GM12878 (cell line): ENCODE data around the gene ZNF281. TPM values are rescaled to one million over a fixed set of nuclear protein-coding genes. Genes with fewer than 3 reads are reported as not detected.

Experiments used
- ATAC-seq: fragments of 200-7000 bp; cut with Tn5 transposase; 3 replicates; pipeline ENCODE4 v1.9.1; 2020; ENCODE audit warnings: mild to moderate bottlenecking, moderate library complexity
- BruUV-seq: library from RNA; stranded (reverse); fragments of 400-500 nt; replicated peaks from 2 replicates; lab custom pipeline; 2021; lab: Mats Ljungman, UMichigan
- CTCF ChIA-PET: fragments of 300-600 bp; sonication (Branson Sonifier 250); formaldehyde crosslinking; extraction: SDS; loops from one replicate; lab custom pipeline; 2021; ENCODE audit warnings: inconsistent platforms; lab: Yijun Ruan, JAX
- POLR2A ChIA-PET: fragments of 350-600 bp; formaldehyde crosslinking; extraction: SDS; loops from one replicate; lab custom pipeline; 2021; ENCODE audit warnings: inconsistent platforms; lab: Charles Lee
- RAD21 ChIA-PET: fragments of 300-600 bp; sonication (Branson Sonifier 250); formaldehyde crosslinking; loops from one replicate; lab custom pipeline; 2023; ENCODE audit warnings: antibody characterized with exemption; ENCODE audit not compliant: unreplicated experiment; lab: Charles Lee
- SMC1A ChIA-PET: fragments of 300-600 bp; sonication (Branson Sonifier 250); formaldehyde crosslinking; loops from one replicate; lab custom pipeline; 2023; ENCODE audit not compliant: unreplicated experiment, uncharacterized antibody; lab: Charles Lee
- DNase-seq: peaks from one replicate; pipeline ENCODE4 v3.0.0-alpha.2; 2011; ENCODE audit warnings: low read depth, low spot score
- FAIRE-seq: peaks from 3 replicates; lab custom pipeline; 2011; peaks lifted over from hg19 to GRCh38; lab: Jason Lieb, UNC
- H2AFZ ChIP-seq: 2 replicates; pipeline ENCODE4 v1.6.0; 2011; ENCODE audit warnings: low read depth, low read length, control low read depth; ENCODE audit not compliant: control insufficient read depth
- H3K27ac ChIP-seq: 2 replicates; pipeline ENCODE4 v1.5.1; 2011; ENCODE audit warnings: control low read depth; ENCODE audit not compliant: control insufficient read depth, insufficient read depth
- H3K27me3 ChIP-seq, 2 experiments: replicated peaks in 1 of 2; 2 replicates each; pipeline versions ENCODE4 v1.6.0 to v1.6.1; 2011; ENCODE audit warnings: low read length in 1 of 2; ENCODE audit not compliant: control insufficient read depth in 2 of 2, insufficient read depth in 2 of 2
- H3K36me3 ChIP-seq, 2 experiments: 2 replicates each; pipeline ENCODE4 v1.5.1; 2011; ENCODE audit warnings: low read length in 1 of 2; ENCODE audit not compliant: control insufficient read depth in 2 of 2, insufficient read depth in 2 of 2
- H3K4me1 ChIP-seq: 2 replicates; pipeline ENCODE4 v1.6.1; 2011; ENCODE audit warnings: mild to moderate bottlenecking, low read length, moderate library complexity, mixed read lengths; ENCODE audit not compliant: control insufficient read depth, insufficient read depth
- H3K4me2 ChIP-seq: 2 replicates; pipeline ENCODE4 v1.6.0; 2011; ENCODE audit warnings: control low read depth; ENCODE audit not compliant: control insufficient read depth, insufficient read depth
- H3K4me3 ChIP-seq: fragments of 200-600 bp; sonication (generic); 2 replicates; pipeline ENCODE4 v1.5.1; 2016
- H3K79me2 ChIP-seq: 2 replicates; pipeline ENCODE4 v1.6.0; 2011; ENCODE audit warnings: low read length; ENCODE audit not compliant: control insufficient read depth, insufficient read depth
- H3K9ac ChIP-seq: 2 replicates; pipeline ENCODE4 v1.8.0; 2011; ENCODE audit warnings: low read length, control low read depth, mixed read lengths; ENCODE audit not compliant: control insufficient read depth, insufficient read depth
- H3K9me3 ChIP-seq: replicated peaks from 3 replicates; pipeline ENCODE4 v1.5.1; 2011; ENCODE audit warnings: mild to moderate bottlenecking, low read length; ENCODE audit not compliant: control insufficient read depth, insufficient read depth
- H4K20me1 ChIP-seq: 2 replicates; pipeline ENCODE4 v1.6.0; 2011; ENCODE audit not compliant: control insufficient read depth, insufficient read depth
- CBX3 ChIP-seq: fragments of 200-600 bp; sonication (generic); IDR thresholded peaks from 2 replicates; pipeline ENCODE4 v1.6.1; 2016; ENCODE audit warnings: low read depth, borderline replicate concordance
- CEBPZ ChIP-seq: fragments of 150-350 bp; IDR thresholded peaks from 2 replicates; pipeline ENCODE4 v1.6.1; 2016; ENCODE audit warnings: low read depth, low read length
- CHD1 ChIP-seq: IDR thresholded peaks from 2 replicates; pipeline ENCODE4 v1.6.1; 2012; ENCODE audit warnings: low read depth, low read length, improper control_type of control experiment
- CREM ChIP-seq: IDR thresholded peaks from 2 replicates; pipeline ENCODE4 v1.6.1; 2014; ENCODE audit warnings: antibody characterized with exemption, low read depth
- CTCF ChIP-seq, 3 experiments: IDR thresholded peaks in 2 of 3; conservative IDR thresholded peaks in 1 of 3; 2 replicates each; pipeline ENCODE4 v1.5.1; 2011; ENCODE audit warnings: low read depth in 3 of 3, low read length in 3 of 3, mild to moderate bottlenecking in 3 of 3, control low read depth in 2 of 3, moderate library complexity in 2 of 3, inconsistent platforms in 1 of 3, mixed read lengths in 1 of 3; ENCODE audit not compliant: control insufficient read depth in 2 of 3, insufficient read depth in 1 of 3; ENCODE audit errors: extremely low read depth in 1 of 3
- EED ChIP-seq: sonication (generic); IDR thresholded peaks from 2 replicates; pipeline ENCODE4 v1.6.1; 2016; ENCODE audit warnings: antibody characterized with exemption, low read depth
- FOS ChIP-seq: IDR thresholded peaks from 3 replicates; pipeline ENCODE4 v1.6.1; 2011; ENCODE audit warnings: borderline replicate concordance; ENCODE audit not compliant: insufficient read length; ENCODE audit errors: extremely low read depth
- HCFC1 ChIP-seq: fragments of 150-350 bp; IDR thresholded peaks from 2 replicates; pipeline ENCODE4 v1.6.1; 2014; ENCODE audit warnings: low read length
- PML ChIP-seq: IDR thresholded peaks from 2 replicates; pipeline ENCODE4 v1.6.1; 2012; ENCODE audit warnings: low read length, inconsistent platforms
- RELA ChIP-seq: fragments of 450-650 bp; IDR thresholded peaks from 2 replicates; pipeline ENCODE4 v1.8.0; 2014; ENCODE audit warnings: borderline replicate concordance; ENCODE audit not compliant: partially characterized antibody
- RUNX3 ChIP-seq: IDR thresholded peaks from 2 replicates; pipeline ENCODE4 v1.6.1; 2012; ENCODE audit warnings: low read length, inconsistent platforms
- SIN3A ChIP-seq: IDR thresholded peaks from 2 replicates; pipeline ENCODE4 v1.6.1; 2012; ENCODE audit warnings: low read depth, low read length, improper control_type of control experiment
- SIX5 ChIP-seq: IDR thresholded peaks from 2 replicates; pipeline ENCODE4 v1.6.1; 2011; ENCODE audit warnings: mild to moderate bottlenecking, low read depth, low read length, moderate library complexity; ENCODE audit not compliant: severe bottlenecking
- SMAD5 ChIP-seq: IDR thresholded peaks from 2 replicates; pipeline ENCODE4 v1.6.1; 2016; ENCODE audit warnings: antibody characterized with exemption, low read depth
- SPI1 ChIP-seq: IDR thresholded peaks from 2 replicates; pipeline ENCODE4 v1.6.1; 2011; ENCODE audit warnings: low read depth, mild to moderate bottlenecking, low read length, moderate library complexity, borderline replicate concordance; ENCODE audit not compliant: insufficient read depth
- ZSCAN29 ChIP-seq: fragments of 450-650 bp; IDR thresholded peaks from 2 replicates; pipeline ENCODE4 v1.6.1; 2017; ENCODE audit warnings: mild to moderate bottlenecking, moderate library complexity
- WGBS: methylation state at CpG from one replicate; pipeline ENCODE4 v1.1.6; 2016; ENCODE audit warnings: low lambda C conversion rate; ENCODE audit not compliant: insufficient replicate concordance, insufficient coverage; ENCODE audit errors: missing lambda C conversion rate; 5-methylcytosine and 5-hydroxymethylcytosine counted together
- in situ Hi-C: fragments of 300-500 bp; cut with MboI; formaldehyde crosslinking; loops from 9 replicates; pipeline ENCODE4 v1.14.3; 2018; ENCODE audit warnings: mixed read lengths
- intact Hi-C: fragments of 100-400 bp; cut with micrococcal nuclease; formaldehyde crosslinking; loops from one replicate; pipeline ENCODE4 v1.14.2; 2022; ENCODE audit not compliant: unreplicated experiment
- polyA plus RNA-seq, 11 experiments: library from polyadenylated mRNA; depleted of rRNA in 4 of 11; unstranded in 6 of 11; stranded (reverse) in 5 of 11; fragments of >200 nt; fragmentation: Nextera tagmentation in 4 of 11; fragmentation: Illumina TruSeq in 1 of 11; extraction: Ambion mirVana in 4 of 11; extraction: Trizol in 1 of 11; gene quantifications; 1 replicate in 1 of 11; 2 replicates in 10 of 11; pipeline versions ENCODE4 v1.2.1 to v1.2.3, GENCODE V29; 2011 to 2016; ENCODE audit warnings: inconsistent platforms in 2 of 11, missing spikeins in 2 of 11, low read depth in 1 of 11
- total RNA-seq, 4 experiments: library from RNA; depleted of rRNA in 3 of 4; stranded (reverse); fragments of >200 nt in 3 of 4; fragmentation: Illumina TruSeq in 1 of 4; extraction: Trizol in 1 of 4; gene quantifications; 2 replicates each; pipeline versions ENCODE4 v1.2.1 to v1.2.3, GENCODE V29; 2013 to 2021

The ZNF281 gene
- total and polyA plus RNA-seq, 10 of the 15 experiments (the other 5 are each of a cell fraction or from before 2014, with no cell fraction given): 8.3 to 21.8 (median 15.4) TPM

GRCh38 chr1:200414657-200415056 is 4.8 kb upstream of the ZNF281 start:
- POLR2A ChIA-PET: interaction anchor here (0.6 to 1.1 kb wide), 4 partner anchors 37 to 271 kb away, joined by 3 to 9 read pairs (median 3); no protein-coding TSS in a partner anchor
- SMC1A ChIA-PET: interaction anchor here (0.7 to 7.2 kb wide), 11 partner anchors 11 to 135 kb away, joined by 3 to 59 read pairs (median 4); no protein-coding TSS in a partner anchor
- H3K4me1 ChIP-seq: peaks cover 19% of the 10 kb centered on the region
- TF ChIP-seq SPI1: no peak
- no peak for TF ChIP-seq CHD1
- no peak for TF ChIP-seq CEBPZ
- no peak for TF ChIP-seq FOS
- TF ChIP-seq SIX5: no peak
- no peak for TF ChIP-seq SMAD5
- TF ChIP-seq EED: no peak
- no peak for TF ChIP-seq SIN3A
- no peak for TF ChIP-seq CBX3
- TF ChIP-seq ZSCAN29: no peak
- no peak for TF ChIP-seq RUNX3
- no peak for TF ChIP-seq CTCF (IDR thresholded peaks at IDR 0.05 in 2 of 3, conservative IDR thresholded peaks at IDR 0.05 in 1 of 3; ENCODE audit: control insufficient read depth in 2 of 3, extremely low read depth in 1 of 3, insufficient read depth in 1 of 3, low read depth in 3 of 3, low read length in 3 of 3)
- no peak for TF ChIP-seq HCFC1
- no peak for TF ChIP-seq RELA
- TF ChIP-seq CREM: no peak
- no peak for TF ChIP-seq PML
- FAIRE-seq (no peak), DNase-seq (no peak), ATAC-seq (no peak)
- CTCF ChIA-PET: interaction anchor here (0.6 to 1.7 kb wide), 3 partner anchors 25 to 87 kb away, joined by 3 read pairs; no protein-coding TSS in a partner anchor
- H3K9ac ChIP-seq: no peak overlapping the region
- no peak overlapping the region for H2AFZ ChIP-seq
- H3K79me2 ChIP-seq: peaks cover 1% of the 10 kb centered on the region
- H3K27ac ChIP-seq: peak overlapping the region; percentile 12; the same call in 1 of the 2 replicates
- no peak overlapping the region for H3K4me3 ChIP-seq
- no TSS peak for BruUV-seq
- RAD21 ChIA-PET: interaction anchor here (0.7 to 3.5 kb wide), 5 partner anchors 59 to 76 kb away, joined by 3 to 13 read pairs (median 3); no protein-coding TSS in a partner anchor
- WGBS: 98% methylated on average over 4 of the region's 4 CpGs
- H3K36me3 ChIP-seq: no peaks in the 10 kb centered on the region
- H4K20me1 ChIP-seq: no peaks in the 10 kb centered on the region
- no peaks in the 10 kb centered on the region for H3K9me3 ChIP-seq
- no peak overlapping the region for H3K4me2 ChIP-seq
- intact Hi-C loops (loop anchor here (2.0 to 5.0 kb wide), 2 partner anchors 34 to 262 kb away; no protein-coding TSS in a partner anchor), in situ Hi-C loops (no loop called here)
- H3K27me3 ChIP-seq: no peaks in the 10 kb centered on the region
